Left ventricle myocardium inferior (tissue), 1 donor: ENCODE data around the gene PRR9. TPM values are rescaled to one million over a fixed set of nuclear protein-coding genes. Genes with fewer than 3 reads are reported as not detected.
A peak's percentile ranks its signal among the peaks of the same experiment; 100 is the strongest.

Source experiments
- DNase-seq: peaks from one replicate; pipeline ENCODE4 v3.0.0-alpha.2; 2020
- H3K27ac ChIP-seq: fragments of 200-600 bp; replicated peaks from 2 replicates; pipeline ENCODE4 v1.8.0; 2021
- H3K27me3 ChIP-seq: fragments of 200-600 bp; 2 replicates; pipeline ENCODE4 v1.8.0; 2021; ENCODE audit warnings: low read depth
- H3K36me3 ChIP-seq: fragments of 200-600 bp; 2 replicates; pipeline ENCODE4 v1.8.0; 2021
- H3K4me1 ChIP-seq: fragments of 200-600 bp; 2 replicates; pipeline ENCODE4 v1.8.0; 2021
- H3K4me3 ChIP-seq: fragments of 200-600 bp; 2 replicates; pipeline ENCODE4 v1.8.0; 2021; ENCODE audit warnings: mild to moderate bottlenecking, moderate library complexity
- H3K9me3 ChIP-seq: fragments of 200-600 bp; replicated peaks from 2 replicates; pipeline ENCODE4 v1.8.0; 2021
- CTCF ChIP-seq: fragments of 200-600 bp; IDR thresholded peaks from 2 replicates; pipeline ENCODE4 v1.8.0; 2021; ENCODE audit warnings: antibody characterized with exemption, mild to moderate bottlenecking, borderline replicate concordance
- intact Hi-C: fragments of 100-400 bp; cut with micrococcal nuclease; formaldehyde crosslinking; loops from one replicate; pipeline ENCODE4 v1.11.0; 2022
- total RNA-seq: library from RNA; stranded (reverse); fragmentation: NEBNext Ultra II Directional; extraction: Animal tissue kit (Norgen Biotek cat#: 25700); gene quantifications from one replicate; pipeline ENCODE4 v1.2.1, GENCODE V29; 2021
- donor health status: DM: no; HTN: yes; CAD: no; lungs with severe emphysema.

The PRR9 gene
- total RNA-seq, 1 donor from 2014 or later = not detected

GRCh38 chr1:153262070-153262366 is 44.6 kb downstream of the PRR9 start:
- Histone ChIP-seq H3K36me3 (no peaks in the 10 kb centered on the region), H3K9me3 (no peaks in the 10 kb centered on the region), H3K4me3 (peak overlapping the region; percentile 66), H3K27me3 (peaks cover 96% of the 10 kb centered on the region), H3K27ac (no peak overlapping the region), H3K4me1 (peaks cover 19% of the 10 kb centered on the region)
- no peak for TF ChIP-seq CTCF
- no peak for DNase-seq
- intact Hi-C loops = no loop called here

- H3K27ac ChIP-seq = no peak overlapping the region
- intact Hi-C loops = no loop called here
- no peaks in the 10 kb centered on the region for H3K36me3 ChIP-seq
- H3K27me3 ChIP-seq = peaks cover 99% of the 10 kb centered on the region
- DNase-seq = no peak
- no peak for TF ChIP-seq CTCF
- no peaks in the 10 kb centered on the region for H3K9me3 ChIP-seq
- peaks cover 19% of the 10 kb centered on the region for H3K4me1 ChIP-seq
- H3K4me3 ChIP-seq = no peak overlapping the region
Observed at GRCh38 chr1:153262462-153263157, 45.2 kb downstream of the PRR9 start.

- intact Hi-C loops = no loop called here
- Histone ChIP-seq H3K4me1 (peaks cover 19% of the 10 kb centered on the region), H3K36me3 (no peaks in the 10 kb centered on the region), H3K27ac (no peak overlapping the region), H3K9me3 (no peaks in the 10 kb centered on the region), H3K27me3 (peaks cover 93% of the 10 kb centered on the region), H3K4me3 (no peak overlapping the region)
- DNase-seq = no peak
- TF ChIP-seq CTCF = no peak
Observed at GRCh38 chr1:153265457-153265856, 48.1 kb downstream of the PRR9 start.

Other genes with a start within 250 kb of the PRR9 start
- not detected for gene SPRR4, start 246.9 kb upstream of the PRR9 start, total RNA-seq
- not detected for gene SPRR1A, start 233.5 kb upstream of the PRR9 start, total RNA-seq
- gene SPRR3, start 215.8 kb upstream of the PRR9 start, total RNA-seq = not detected
- gene SPRR1B, start 186.4 kb upstream of the PRR9 start, total RNA-seq = not detected
- gene SPRR2D, start 176.5 kb upstream of the PRR9 start, total RNA-seq = not detected
- gene SPRR2A, start 160.1 kb upstream of the PRR9 start, total RNA-seq = not detected
- not detected for gene SPRR2B, start 146.0 kb upstream of the PRR9 start, total RNA-seq
- gene SPRR2E, start 123.1 kb upstream of the PRR9 start, total RNA-seq = not detected
- not detected for gene SPRR2F, start 104.1 kb upstream of the PRR9 start, total RNA-seq
- not detected for gene SPRR2G, start 66.7 kb upstream of the PRR9 start, total RNA-seq
- not detected for gene LELP1, start 14.2 kb upstream of the PRR9 start, total RNA-seq
- gene LORICRIN, start 42.1 kb downstream of the PRR9 start, total RNA-seq = not detected
- not detected for gene PGLYRP3, start 95.4 kb downstream of the PRR9 start, total RNA-seq
- not detected for gene PGLYRP4, start 131.3 kb downstream of the PRR9 start, total RNA-seq
- gene S100A9, start 140.3 kb downstream of the PRR9 start, total RNA-seq = 62.2 TPM
- 2.3 TPM for gene S100A12, start 158.0 kb downstream of the PRR9 start, total RNA-seq
- gene S100A8, start 173.5 kb downstream of the PRR9 start, total RNA-seq = 26.6 TPM
- not detected for gene S100A7A, start 198.9 kb downstream of the PRR9 start, total RNA-seq
- gene S100A7, start 243.1 kb downstream of the PRR9 start, total RNA-seq = not detected